HepG2 (cell line): ENCODE results near the gene OPN3. TPM values are rescaled to one million over a fixed set of nuclear protein-coding genes. Genes with fewer than 3 reads are reported as not detected.

ENCODE experiments used
- DNMT3B ChIP-seq: conservative IDR thresholded peaks from 2 replicates; pipeline ENCODE4 v1.6.1; 2016; ENCODE audit warnings: missing biosample characterization, control low read depth
- GATAD1 ChIP-seq: IDR thresholded peaks from 2 replicates; pipeline ENCODE4 v1.6.1; 2016; ENCODE audit warnings: missing genetic modification reagents, missing compliant biosample characterization
- POLR2AphosphoS5 ChIP-seq: IDR thresholded peaks from 2 replicates; pipeline ENCODE4 v1.6.1; 2012; ENCODE audit warnings: low read depth, low read length
- SMAD3 ChIP-seq: sonication (generic); formaldehyde crosslinking; IDR thresholded peaks from 2 replicates; pipeline ENCODE4 v1.4.0; 2020; ENCODE audit warnings: missing genetic modification reagents
- ZNF160 ChIP-seq: sonication (generic); formaldehyde crosslinking; IDR thresholded peaks from 2 replicates; pipeline ENCODE4 v1.8.0; 2022; ENCODE audit warnings: mild to moderate bottlenecking, inconsistent platforms, missing genetic modification reagents
- ZNF510 ChIP-seq: sonication (generic); formaldehyde crosslinking; IDR thresholded peaks from 2 replicates; pipeline ENCODE4 v1.4.0; 2020; ENCODE audit warnings: low read depth, mild to moderate bottlenecking, missing genetic modification reagents
- polyA plus RNA-seq, 8 experiments: library from polyadenylated mRNA; depleted of rRNA in 3 of 8; stranded (reverse) in 7 of 8; unstranded in 1 of 8; fragments of >200 nt; fragmentation: Illumina TruSeq in 4 of 8; extraction: Trizol in 4 of 8; gene quantifications; 2 replicates each; pipeline versions ENCODE4 v1.2.1 to v1.2.3, GENCODE V29; 2011 to 2016; ENCODE audit warnings: low read depth in 4 of 8, missing spikeins in 1 of 8, mixed read lengths in 1 of 8; ENCODE audit not compliant: insufficient read depth in 1 of 8
- total RNA-seq, 5 experiments: library from RNA; depleted of rRNA; stranded (reverse); fragments of >200 nt; fragmentation: Illumina TruSeq; extraction: Trizol; gene quantifications; 2 replicates each; pipeline ENCODE4 v1.2.3, GENCODE V29; 2016; ENCODE audit warnings: low read depth in 1 of 5
- TF ChIP-seq, protein P1 (sequence below): sonication (generic); formaldehyde crosslinking; conservative IDR thresholded peaks from 2 replicates; pipeline ENCODE4 v1.4.0; 2020; ENCODE audit warnings: missing genetic modification reagents
- TF ChIP-seq, protein P2 (sequence below): sonication (generic); formaldehyde crosslinking; IDR thresholded peaks from 2 replicates; pipeline ENCODE4 v1.4.0; 2020; ENCODE audit warnings: missing genetic modification reagents
- TF ChIP-seq, protein P3 (sequence below): sonication (generic); formaldehyde crosslinking; IDR thresholded peaks from 2 replicates; pipeline ENCODE4 v1.5.0; 2020; ENCODE audit warnings: missing genetic modification reagents
- TF ChIP-seq, protein P4 (sequence below): sonication (generic); formaldehyde crosslinking; IDR thresholded peaks from 2 replicates; pipeline ENCODE4 v1.5.0; 2020; ENCODE audit warnings: missing genetic modification reagents, mild to moderate bottlenecking, borderline replicate concordance
- TF ChIP-seq, protein P5 (sequence below): sonication (generic); formaldehyde crosslinking; IDR thresholded peaks from 2 replicates; pipeline ENCODE4 v1.5.1; 2020; ENCODE audit warnings: mild to moderate bottlenecking, missing genetic modification reagents, moderate library complexity
- TF ChIP-seq, protein P6 (sequence below): sonication (generic); formaldehyde crosslinking; IDR thresholded peaks from 2 replicates; pipeline ENCODE4 v1.4.0; 2020; ENCODE audit warnings: missing genetic modification reagents

Gene OPN3
- total and polyA plus RNA-seq, 2 of the 13 experiments (the other 11 are each of a cell fraction or from before 2014, with no cell fraction given) = 17.4 to 23.0 TPM

DNA sequence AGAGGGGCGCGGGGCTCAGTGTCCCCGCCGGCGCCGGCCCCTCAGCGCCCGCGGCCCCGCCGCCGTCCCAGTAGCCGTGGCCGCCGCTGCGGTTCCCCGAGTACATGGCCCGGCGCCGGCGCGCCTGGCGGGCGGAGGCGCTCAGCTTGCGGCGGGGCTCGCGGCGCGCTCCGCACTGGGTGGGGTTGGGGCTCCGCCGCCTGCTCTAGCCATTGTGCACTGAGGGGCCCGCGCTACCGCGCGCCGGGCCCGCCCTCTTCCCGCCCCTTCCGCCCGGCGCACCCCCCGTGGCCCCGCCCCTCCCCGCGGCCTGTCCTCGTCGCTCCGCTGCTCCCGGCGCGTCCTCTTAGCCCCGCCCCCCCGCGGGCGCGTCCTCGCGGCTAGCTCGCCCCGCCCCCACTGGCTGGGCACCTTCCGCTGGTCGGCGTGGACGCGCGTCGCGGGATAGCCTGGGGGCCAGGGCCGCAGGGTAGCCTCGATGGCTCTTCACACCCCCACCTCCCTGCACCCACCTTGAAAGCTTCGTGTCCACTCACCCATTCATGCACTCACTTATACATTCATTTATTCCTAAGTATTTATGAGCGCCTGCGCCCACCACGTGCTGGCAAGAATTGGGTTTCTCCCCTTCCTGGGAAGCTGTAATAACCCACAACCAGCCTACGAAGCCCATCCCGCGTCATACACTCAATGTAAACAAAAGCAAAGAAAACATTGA, at the start of gene OPN3, which contains the start of gene CHML (continued):
- TF ChIP-seq, protein P1, sequence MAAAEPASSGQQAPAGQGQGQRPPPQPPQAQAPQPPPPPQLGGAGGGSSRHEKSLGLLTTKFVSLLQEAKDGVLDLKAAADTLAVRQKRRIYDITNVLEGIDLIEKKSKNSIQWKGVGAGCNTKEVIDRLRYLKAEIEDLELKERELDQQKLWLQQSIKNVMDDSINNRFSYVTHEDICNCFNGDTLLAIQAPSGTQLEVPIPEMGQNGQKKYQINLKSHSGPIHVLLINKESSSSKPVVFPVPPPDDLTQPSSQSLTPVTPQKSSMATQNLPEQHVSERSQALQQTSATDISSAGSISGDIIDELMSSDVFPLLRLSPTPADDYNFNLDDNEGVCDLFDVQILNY = no peak
- no peak for TF ChIP-seq SMAD3
- TF ChIP-seq, protein P2, sequence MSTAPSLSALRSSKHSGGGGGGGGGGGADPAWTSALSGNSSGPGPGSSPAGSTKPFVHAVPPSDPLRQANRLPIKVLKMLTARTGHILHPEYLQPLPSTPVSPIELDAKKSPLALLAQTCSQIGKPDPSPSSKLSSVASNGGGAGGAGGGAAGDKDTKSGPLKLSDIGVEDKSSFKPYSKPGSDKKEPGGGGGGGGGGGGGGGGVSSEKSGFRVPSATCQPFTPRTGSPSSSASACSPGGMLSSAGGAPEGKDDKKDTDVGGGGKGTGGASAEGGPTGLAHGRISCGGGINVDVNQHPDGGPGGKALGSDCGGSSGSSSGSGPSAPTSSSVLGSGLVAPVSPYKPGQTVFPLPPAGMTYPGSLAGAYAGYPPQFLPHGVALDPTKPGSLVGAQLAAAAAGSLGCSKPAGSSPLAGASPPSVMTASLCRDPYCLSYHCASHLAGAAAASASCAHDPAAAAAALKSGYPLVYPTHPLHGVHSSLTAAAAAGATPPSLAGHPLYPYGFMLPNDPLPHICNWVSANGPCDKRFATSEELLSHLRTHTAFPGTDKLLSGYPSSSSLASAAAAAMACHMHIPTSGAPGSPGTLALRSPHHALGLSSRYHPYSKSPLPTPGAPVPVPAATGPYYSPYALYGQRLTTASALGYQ (CRISPR knock-in tag) = peak; percentile 68; the same call in 1 of the 2 replicates
- no peak for TF ChIP-seq ZNF160 (CRISPR knock-in tag)
- TF ChIP-seq, protein P3, sequence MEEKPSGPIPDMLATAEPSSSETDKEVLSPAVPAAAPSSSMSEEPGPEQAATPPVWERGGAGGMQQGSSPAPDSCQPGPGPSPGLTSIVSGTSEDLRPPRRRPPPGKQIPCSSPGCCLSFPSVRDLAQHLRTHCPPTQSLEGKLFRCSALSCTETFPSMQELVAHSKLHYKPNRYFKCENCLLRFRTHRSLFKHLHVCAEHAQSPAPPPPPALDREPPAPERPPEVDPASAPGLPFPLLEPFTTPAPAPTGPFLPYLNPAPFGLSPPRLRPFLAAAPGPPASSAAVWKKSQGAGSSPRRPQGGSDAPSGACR (CRISPR knock-in tag) = peak; percentile 18; the same call in 1 of the 2 replicates
- no peak for TF ChIP-seq ZNF510 (CRISPR knock-in tag)
- TF ChIP-seq, protein P4, sequence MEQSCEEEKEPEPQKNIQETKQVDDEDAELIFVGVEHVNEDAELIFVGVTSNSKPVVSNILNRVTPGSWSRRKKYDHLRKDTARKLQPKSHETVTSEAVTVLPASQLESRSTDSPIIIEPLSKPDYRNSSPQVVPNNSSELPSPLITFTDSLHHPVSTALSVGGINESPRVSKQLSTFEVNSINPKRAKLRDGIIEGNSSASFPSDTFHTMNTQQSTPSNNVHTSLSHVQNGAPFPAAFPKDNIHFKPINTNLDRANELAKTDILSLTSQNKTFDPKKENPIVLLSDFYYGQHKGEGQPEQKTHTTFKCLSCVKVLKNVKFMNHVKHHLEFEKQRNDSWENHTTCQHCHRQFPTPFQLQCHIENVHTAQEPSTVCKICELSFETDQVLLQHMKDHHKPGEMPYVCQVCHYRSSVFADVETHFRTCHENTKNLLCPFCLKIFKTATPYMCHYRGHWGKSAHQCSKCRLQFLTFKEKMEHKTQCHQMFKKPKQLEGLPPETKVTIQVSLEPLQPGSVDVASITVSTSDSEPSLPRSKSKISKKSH (CRISPR knock-in tag) = no peak
- TF ChIP-seq POLR2AphosphoS5 = peak; percentile 53; the same call in 1 of the 2 replicates
- TF ChIP-seq, protein P5, sequence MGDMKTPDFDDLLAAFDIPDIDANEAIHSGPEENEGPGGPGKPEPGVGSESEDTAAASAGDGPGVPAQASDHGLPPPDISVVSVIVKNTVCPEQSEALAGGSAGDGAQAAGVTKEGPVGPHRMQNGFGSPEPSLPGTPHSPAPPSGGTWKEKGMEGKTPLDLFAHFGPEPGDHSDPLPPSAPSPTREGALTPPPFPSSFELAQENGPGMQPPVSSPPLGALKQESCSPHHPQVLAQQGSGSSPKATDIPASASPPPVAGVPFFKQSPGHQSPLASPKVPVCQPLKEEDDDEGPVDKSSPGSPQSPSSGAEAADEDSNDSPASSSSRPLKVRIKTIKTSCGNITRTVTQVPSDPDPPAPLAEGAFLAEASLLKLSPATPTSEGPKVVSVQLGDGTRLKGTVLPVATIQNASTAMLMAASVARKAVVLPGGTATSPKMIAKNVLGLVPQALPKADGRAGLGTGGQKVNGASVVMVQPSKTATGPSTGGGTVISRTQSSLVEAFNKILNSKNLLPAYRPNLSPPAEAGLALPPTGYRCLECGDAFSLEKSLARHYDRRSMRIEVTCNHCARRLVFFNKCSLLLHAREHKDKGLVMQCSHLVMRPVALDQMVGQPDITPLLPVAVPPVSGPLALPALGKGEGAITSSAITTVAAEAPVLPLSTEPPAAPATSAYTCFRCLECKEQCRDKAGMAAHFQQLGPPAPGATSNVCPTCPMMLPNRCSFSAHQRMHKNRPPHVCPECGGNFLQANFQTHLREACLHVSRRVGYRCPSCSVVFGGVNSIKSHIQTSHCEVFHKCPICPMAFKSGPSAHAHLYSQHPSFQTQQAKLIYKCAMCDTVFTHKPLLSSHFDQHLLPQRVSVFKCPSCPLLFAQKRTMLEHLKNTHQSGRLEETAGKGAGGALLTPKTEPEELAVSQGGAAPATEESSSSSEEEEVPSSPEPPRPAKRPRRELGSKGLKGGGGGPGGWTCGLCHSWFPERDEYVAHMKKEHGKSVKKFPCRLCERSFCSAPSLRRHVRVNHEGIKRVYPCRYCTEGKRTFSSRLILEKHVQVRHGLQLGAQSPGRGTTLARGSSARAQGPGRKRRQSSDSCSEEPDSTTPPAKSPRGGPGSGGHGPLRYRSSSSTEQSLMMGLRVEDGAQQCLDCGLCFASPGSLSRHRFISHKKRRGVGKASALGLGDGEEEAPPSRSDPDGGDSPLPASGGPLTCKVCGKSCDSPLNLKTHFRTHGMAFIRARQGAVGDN (CRISPR knock-in tag) = peak; percentile 90
- TF ChIP-seq GATAD1 (CRISPR knock-in tag) = peak; percentile 43; the same call in 1 of the 2 replicates
- TF ChIP-seq, protein P6, sequence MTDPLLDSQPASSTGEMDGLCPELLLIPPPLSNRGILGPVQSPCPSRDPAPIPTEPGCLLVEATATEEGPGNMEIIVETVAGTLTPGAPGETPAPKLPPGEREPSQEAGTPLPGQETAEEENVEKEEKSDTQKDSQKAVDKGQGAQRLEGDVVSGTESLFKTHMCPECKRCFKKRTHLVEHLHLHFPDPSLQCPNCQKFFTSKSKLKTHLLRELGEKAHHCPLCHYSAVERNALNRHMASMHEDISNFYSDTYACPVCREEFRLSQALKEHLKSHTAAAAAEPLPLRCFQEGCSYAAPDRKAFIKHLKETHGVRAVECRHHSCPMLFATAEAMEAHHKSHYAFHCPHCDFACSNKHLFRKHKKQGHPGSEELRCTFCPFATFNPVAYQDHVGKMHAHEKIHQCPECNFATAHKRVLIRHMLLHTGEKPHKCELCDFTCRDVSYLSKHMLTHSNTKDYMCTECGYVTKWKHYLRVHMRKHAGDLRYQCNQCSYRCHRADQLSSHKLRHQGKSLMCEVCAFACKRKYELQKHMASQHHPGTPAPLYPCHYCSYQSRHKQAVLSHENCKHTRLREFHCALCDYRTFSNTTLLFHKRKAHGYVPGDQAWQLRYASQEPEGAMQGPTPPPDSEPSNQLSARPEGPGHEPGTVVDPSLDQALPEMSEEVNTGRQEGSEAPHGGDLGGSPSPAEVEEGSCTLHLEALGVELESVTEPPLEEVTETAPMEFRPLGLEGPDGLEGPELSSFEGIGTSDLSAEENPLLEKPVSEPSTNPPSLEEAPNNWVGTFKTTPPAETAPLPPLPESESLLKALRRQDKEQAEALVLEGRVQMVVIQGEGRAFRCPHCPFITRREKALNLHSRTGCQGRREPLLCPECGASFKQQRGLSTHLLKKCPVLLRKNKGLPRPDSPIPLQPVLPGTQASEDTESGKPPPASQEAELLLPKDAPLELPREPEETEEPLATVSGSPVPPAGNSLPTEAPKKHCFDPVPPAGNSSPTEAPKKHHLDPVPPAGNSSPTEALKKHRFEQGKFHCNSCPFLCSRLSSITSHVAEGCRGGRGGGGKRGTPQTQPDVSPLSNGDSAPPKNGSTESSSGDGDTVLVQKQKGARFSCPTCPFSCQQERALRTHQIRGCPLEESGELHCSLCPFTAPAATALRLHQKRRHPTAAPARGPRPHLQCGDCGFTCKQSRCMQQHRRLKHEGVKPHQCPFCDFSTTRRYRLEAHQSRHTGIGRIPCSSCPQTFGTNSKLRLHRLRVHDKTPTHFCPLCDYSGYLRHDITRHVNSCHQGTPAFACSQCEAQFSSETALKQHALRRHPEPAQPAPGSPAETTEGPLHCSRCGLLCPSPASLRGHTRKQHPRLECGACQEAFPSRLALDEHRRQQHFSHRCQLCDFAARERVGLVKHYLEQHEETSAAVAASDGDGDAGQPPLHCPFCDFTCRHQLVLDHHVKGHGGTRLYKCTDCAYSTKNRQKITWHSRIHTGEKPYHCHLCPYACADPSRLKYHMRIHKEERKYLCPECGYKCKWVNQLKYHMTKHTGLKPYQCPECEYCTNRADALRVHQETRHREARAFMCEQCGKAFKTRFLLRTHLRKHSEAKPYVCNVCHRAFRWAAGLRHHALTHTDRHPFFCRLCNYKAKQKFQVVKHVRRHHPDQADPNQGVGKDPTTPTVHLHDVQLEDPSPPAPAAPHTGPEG (CRISPR knock-in tag) = peak; percentile 48; the same call in 1 of the 2 replicates
- no peak for TF ChIP-seq DNMT3B (CRISPR knock-in tag)
